GF-D8 (cell line): Measurements from ENCODE around the gene ZC3H18.

Source experiments
- DNase-seq: peaks from one replicate; lab custom pipeline; 2025; lab: John Stamatoyannopoulos, UW

Gene ZC3H18

GRCh38 chr16:88549671-88550245, 20.4 kb upstream of the ZC3H18 start:
- DNase-seq = no peak

DNA sequence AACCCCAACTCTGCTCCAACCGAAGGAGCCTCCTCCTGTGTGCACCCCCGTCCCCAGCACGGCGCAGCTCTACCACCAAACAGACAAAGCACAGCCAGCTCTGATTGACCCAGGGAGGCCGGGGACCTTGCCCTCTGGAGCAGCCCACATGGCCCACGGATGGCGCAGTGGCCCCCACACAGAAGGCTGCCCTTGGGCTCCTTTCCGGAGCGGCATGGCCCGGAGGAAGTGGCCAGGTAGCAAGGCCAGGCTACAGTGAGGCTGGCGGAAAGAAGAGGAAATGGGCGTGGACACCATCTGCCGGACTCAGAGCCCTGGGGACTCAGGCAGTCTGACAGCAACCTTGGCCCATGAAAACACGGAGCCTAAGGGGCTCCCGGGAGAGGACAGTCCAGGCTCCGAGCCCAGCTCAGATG, 19.9 kb upstream of the ZC3H18 start:
- DNase-seq = no peak

DNA sequence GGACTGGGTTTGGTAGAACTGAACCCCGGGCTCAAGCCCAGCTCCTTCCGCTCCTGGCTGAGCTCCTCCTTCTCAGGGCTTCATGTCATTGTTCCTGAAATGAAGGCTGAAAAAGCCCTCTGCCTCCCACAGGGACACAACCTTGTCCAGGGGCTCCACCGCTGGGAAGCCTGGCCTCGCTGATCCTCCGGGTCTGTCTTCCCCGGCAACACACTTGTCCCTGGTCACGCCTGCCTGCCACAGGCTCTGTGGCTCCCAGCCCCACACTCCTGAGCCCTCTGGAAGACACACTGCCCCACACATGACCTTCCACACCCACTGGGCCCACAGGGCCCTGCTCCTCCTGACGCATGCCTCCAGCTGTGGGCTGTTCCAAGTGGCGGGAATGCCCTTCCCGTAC, 18.0 kb upstream of the ZC3H18 start:
- no peak for DNase-seq

GRCh38 chr16:88552815-88553214, 17.4 kb upstream of the ZC3H18 start:
- no peak for DNase-seq

GRCh38 chr16:88553739-88554138, 16.5 kb upstream of the ZC3H18 start:
- DNase-seq = no peak

DNA sequence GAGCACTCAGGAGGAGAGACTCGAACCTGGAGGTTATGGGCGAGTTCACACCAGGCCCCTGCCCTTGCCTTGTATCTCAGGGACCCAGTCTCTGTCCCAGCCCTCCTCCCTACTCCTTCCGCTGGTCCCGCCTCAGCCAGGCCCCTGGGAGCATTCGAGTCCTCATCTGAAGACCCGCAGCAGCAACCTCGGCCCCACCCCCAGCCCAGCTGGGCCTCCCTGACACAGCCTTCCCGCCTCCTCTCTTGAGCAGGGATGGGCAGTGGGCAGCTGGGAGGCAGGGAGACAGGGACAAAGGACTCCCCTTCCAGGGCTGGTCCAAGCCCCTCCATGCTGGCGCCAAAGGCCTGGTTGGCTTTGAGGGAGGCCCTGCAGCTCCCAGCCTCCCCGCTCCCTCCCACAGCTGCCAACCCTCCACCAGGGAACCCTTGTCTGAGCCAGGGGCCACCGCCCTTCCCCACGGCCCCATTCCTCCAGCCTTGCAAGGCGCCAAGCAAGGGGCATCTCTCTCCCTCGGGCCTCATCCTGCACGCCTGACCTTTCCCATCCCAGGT, 15.4 kb upstream of the ZC3H18 start:
- no peak for DNase-seq

GRCh38 chr16:88556294-88556988, 13.8 kb upstream of the ZC3H18 start:
- no peak for DNase-seq

DNA sequence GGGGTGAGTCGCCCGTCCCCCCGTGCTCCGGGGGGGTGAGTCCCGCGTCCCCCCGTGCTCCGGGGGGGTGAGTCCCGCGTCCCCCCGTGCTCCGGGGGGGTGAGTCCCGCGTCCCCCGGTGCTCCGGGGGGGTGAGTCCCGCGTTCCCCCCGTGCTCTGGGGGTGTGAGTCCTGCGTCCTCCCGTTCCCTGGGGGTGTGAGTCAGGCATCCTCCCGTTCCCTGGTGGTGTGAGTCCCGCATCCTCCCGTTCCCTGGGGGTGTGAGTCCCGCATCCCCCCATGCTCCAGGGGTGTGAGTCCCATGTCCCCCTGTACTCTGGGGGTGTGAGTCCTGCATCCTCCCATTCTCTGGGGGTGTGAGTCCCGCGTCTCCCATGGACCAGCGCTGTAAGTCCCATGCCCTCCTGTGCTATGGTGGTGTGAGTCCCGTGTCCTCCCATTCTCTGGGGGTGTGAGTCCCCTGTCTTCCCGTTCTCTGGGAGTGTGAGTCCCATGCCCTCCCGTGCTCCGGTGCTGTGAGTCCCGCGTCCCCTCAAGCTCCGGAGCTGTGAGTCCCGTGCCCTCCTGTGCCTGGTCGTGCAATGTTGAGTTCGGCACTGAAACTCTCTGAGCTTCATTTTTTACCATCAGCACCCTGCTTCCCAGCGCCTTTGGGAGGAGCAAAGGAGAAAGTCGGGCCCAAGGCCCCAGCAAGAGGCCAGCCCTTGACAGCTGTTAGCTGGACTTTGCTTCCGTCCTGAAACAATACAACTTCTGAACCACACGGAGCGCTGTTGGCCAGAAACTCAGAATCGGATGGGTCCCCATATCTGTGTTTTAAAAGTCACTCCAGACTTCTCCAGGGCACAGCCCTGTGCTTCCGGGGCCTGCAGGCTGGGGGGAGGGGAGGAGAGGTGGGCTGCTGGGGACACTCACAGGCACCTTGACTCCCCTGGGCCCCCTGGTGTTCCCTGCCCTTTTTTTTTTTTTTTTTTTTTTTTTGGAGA, 11.5 kb upstream of the ZC3H18 start:
- DNase-seq = peak; percentile 26

GRCh38 chr16:88560714-88561484, 9.3 kb upstream of the ZC3H18 start:
- no peak for DNase-seq

GRCh38 chr16:88561485-88562359, 8.5 kb upstream of the ZC3H18 start:
- DNase-seq = no peak

DNA sequence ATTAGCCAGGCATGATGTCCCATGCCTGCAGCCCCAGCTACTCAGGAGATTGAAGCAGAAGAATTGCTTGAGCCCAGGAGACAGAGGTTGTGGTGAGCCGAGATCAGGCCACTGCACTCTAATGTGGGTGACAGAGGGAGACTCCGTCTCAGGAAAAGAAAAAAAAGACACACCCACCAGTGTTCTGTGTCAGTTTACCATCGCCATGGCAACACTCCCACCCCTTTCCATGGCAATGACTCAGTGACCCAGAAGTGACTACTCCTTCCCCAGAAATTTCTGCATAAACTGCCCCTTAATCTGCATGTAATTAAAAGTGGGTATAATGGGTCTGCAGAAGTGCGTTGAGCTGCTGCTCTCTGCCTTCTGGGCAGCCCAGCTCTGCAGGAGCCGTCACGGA, 4.0 kb upstream of the ZC3H18 start:
- DNase-seq = no peak

DNA sequence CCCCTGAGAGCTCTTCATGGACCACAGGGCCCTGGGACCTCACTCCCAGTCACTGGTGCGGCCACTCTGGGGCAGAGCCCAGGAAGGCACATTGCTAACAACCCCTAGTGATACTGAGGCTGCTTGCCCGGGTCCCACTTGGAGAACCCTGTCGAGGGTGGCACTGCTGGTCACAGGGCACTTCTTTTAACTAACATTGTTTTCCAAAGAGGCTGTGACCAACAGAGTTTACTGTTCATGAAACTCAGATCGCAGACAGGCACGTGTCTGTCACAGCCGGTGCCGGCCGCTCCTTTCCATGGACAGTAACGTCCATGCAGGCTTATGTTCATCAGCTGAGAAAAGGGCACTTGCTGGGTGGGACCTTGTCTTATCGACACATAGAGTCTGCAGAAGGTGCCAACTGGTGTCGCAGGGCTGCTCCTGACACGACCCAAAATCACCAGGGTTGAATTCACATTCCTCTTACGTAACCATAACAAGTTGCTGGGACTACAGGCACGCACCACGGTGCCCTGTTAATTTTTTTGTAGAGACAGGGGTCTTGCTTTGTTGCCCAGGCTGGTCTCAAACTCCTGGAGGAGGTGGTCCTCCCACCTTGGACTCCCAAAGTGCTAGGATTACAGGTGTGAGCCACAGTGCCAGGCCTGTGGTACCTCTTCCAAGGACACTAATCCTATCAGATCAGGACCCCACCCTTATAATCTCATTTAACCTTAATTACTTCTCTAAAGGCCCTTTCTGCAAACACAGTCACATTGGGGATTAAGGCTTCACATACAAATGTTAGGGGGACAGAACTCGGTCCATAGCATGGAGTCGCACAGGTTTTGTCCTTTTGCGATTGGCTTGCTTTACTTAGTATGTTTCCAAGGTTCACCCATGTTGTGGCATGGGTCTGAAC, 1.2 kb upstream of the ZC3H18 start:
- no peak for DNase-seq

GRCh38 chr16:88569614-88569984, 604 bp upstream of the ZC3H18 start:
- no peak for DNase-seq

GRCh38 chr16:88570691-88571092, 489 bp downstream of the ZC3H18 start:
- DNase-seq = no peak

- DNase-seq = no peak
These were observed 5.0 kb downstream of the ZC3H18 start for GRCh38 chr16:88575251-88575650.

DNA sequence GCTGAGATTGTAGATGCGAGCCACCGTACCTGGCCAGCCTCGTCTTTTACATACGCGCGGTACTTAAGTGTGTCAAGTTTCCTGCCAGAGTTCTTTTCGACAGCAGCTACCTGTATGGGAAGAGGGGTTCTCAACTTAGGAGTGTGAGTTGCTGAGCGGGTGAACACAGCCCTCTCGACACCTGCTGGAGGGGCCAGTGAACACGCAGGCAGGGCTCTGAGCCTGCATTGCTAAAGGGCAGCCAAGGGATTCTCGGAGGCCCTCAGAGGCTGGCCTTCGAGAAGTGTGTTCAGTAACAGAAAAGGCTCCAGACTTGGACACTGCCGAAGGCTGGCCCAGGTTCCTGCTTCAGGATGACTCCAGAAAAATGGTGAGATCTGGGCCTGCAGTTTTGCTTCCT, 6.1 kb downstream of the ZC3H18 start:
- no peak for DNase-seq

GRCh38 chr16:88577166-88577565, 7.0 kb downstream of the ZC3H18 start:
- DNase-seq = no peak

DNA sequence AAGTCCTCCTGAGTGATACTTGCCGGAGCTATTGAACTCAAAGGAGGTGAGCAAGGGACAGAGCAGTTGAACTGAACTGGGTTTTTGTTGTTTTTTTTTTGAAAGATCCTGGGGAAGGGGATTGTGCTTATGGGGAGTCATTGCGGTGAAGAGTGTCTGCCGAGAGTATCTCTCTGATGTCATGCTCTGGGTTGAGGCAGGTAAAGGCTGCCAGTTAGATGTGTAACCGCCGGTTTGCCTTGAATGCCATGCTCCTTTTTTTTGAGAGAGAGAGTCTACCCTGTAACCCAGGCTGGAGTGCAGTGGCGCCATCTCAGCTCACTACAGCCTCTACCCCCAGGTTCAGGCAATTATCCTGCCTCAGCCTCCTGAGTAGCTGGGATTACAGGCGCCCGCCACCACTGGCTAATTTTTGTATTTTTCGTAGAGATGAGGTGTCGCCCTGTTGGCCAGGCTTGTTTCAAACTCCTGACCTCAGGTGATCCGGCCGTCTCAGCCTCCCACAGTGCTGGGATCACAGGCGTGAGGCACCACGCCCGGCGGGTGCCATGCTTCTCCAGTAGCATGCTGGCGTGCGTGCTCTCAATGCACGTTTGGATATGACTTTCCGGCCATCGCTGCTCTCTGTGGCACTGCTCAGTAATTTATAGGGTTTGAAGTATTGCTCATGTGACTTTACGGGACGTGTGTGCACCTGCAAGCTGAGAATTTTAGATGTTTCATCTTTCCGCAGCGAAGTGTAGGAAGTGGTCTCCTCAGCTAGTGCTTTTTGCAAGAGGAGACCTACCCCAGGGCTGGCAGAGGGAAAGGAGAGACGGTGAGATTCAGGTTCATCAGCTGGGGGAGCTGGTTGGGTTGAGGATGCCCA, 8.5 kb downstream of the ZC3H18 start:
- DNase-seq = no peak

GRCh38 chr16:88580371-88580770, 10.2 kb downstream of the ZC3H18 start:
- no peak for DNase-seq
